HepG2 (cell line): ENCODE measurements around the gene SENP6. TPM values are rescaled to one million over a fixed set of nuclear protein-coding genes. Genes with fewer than 3 reads are reported as not detected.

Experiments used
- ARID4A ChIP-seq: sonication (generic); formaldehyde crosslinking; IDR thresholded peaks from 2 replicates; pipeline ENCODE4 v1.5.0; 2020; ENCODE audit warnings: mild to moderate bottlenecking, missing genetic modification reagents, borderline replicate concordance
- DPF2 ChIP-seq: sonication (generic); formaldehyde crosslinking; IDR thresholded peaks from 2 replicates; pipeline ENCODE4 v1.4.0; 2020; ENCODE audit warnings: mild to moderate bottlenecking, low read depth, missing genetic modification reagents, borderline replicate concordance
- KLF15 ChIP-seq: sonication (generic); formaldehyde crosslinking; IDR thresholded peaks from 2 replicates; pipeline ENCODE4 v1.8.1; 2023; ENCODE audit warnings: borderline replicate concordance, mild to moderate bottlenecking, inconsistent platforms, missing genetic modification reagents, mixed read lengths
- KLF6 ChIP-seq: IDR thresholded peaks from 2 replicates; pipeline ENCODE4 v1.8.0; 2016; ENCODE audit warnings: missing biosample characterization, missing genetic modification reagents
- PATZ1 ChIP-seq: sonication (generic); formaldehyde crosslinking; IDR thresholded peaks from 2 replicates; pipeline ENCODE4 v1.4.0; 2020; ENCODE audit warnings: missing genetic modification reagents
- PCBP1 ChIP-seq: fragments of 200-400 bp; formaldehyde crosslinking; IDR thresholded peaks from 2 replicates; pipeline ENCODE4 v1.6.1; 2017; ENCODE audit warnings: mild to moderate bottlenecking, low read depth, low read length, borderline replicate concordance
- RELA ChIP-seq: sonication (generic); formaldehyde crosslinking; IDR thresholded peaks from 2 replicates; pipeline ENCODE4 v1.4.0; 2020; ENCODE audit warnings: missing genetic modification reagents
- TERF1 ChIP-seq: sonication (generic); formaldehyde crosslinking; IDR thresholded peaks from 2 replicates; pipeline ENCODE4 v1.8.0; 2022; ENCODE audit warnings: mild to moderate bottlenecking, missing genetic modification reagents, moderate library complexity
- ZFY ChIP-seq: sonication (generic); formaldehyde crosslinking; IDR thresholded peaks from 2 replicates; pipeline ENCODE4 v1.4.0; 2020; ENCODE audit warnings: missing genetic modification reagents
- ZNF10 ChIP-seq: sonication (generic); formaldehyde crosslinking; IDR thresholded peaks from 2 replicates; pipeline ENCODE4 v1.4.0; 2020; ENCODE audit warnings: mild to moderate bottlenecking, low read depth, missing genetic modification reagents, borderline replicate concordance
- ZNF512 ChIP-seq: sonication (generic); formaldehyde crosslinking; IDR thresholded peaks from 2 replicates; pipeline ENCODE4 v1.4.0; 2020; ENCODE audit warnings: mild to moderate bottlenecking, missing genetic modification reagents
- ZNF574 ChIP-seq: sonication (generic); formaldehyde crosslinking; IDR thresholded peaks from 2 replicates; pipeline ENCODE4 v1.4.0; 2020; ENCODE audit warnings: missing genetic modification reagents
- ZNF737 ChIP-seq: sonication (generic); formaldehyde crosslinking; IDR thresholded peaks from 2 replicates; pipeline ENCODE4 v1.5.0; 2020; ENCODE audit warnings: missing genetic modification reagents, mild to moderate bottlenecking, borderline replicate concordance
- ZNF781 ChIP-seq: sonication (generic); formaldehyde crosslinking; IDR thresholded peaks from 2 replicates; pipeline ENCODE4 v1.5.1; 2020; ENCODE audit warnings: borderline replicate concordance, mild to moderate bottlenecking, missing genetic modification reagents; ENCODE audit errors: not compliant biosample characterization
- polyA plus RNA-seq, 8 experiments: library from polyadenylated mRNA; depleted of rRNA in 3 of 8; stranded (reverse) in 7 of 8; unstranded in 1 of 8; fragments of >200 nt; fragmentation: Illumina TruSeq in 4 of 8; extraction: Trizol in 4 of 8; gene quantifications; 2 replicates each; pipeline versions ENCODE4 v1.2.1 to v1.2.3, GENCODE V29; 2011 to 2016; ENCODE audit warnings: low read depth in 4 of 8, missing spikeins in 1 of 8, mixed read lengths in 1 of 8; ENCODE audit not compliant: insufficient read depth in 1 of 8
- total RNA-seq, 5 experiments: library from RNA; depleted of rRNA; stranded (reverse); fragments of >200 nt; fragmentation: Illumina TruSeq; extraction: Trizol; gene quantifications; 2 replicates each; pipeline ENCODE4 v1.2.3, GENCODE V29; 2016; ENCODE audit warnings: low read depth in 1 of 5

Gene SENP6
- total and polyA plus RNA-seq, 2 of the 13 experiments (the other 11 are each of a cell fraction or from before 2014, with no cell fraction given): 21.9 to 50.1 TPM

- TF ChIP-seq TERF1 (CRISPR knock-in tag) (peak; percentile 75; the same call in 1 of the 2 replicates), ZNF574 (peak; percentile 55; the same call in 1 of the 2 replicates), DPF2 (no peak), RELA (CRISPR knock-in tag) (no peak), KLF15 (no peak), ZFY (CRISPR knock-in tag) (peak; percentile 97), KLF6 (0 out of 2 replicates have a peak, but pooled peaks have one; percentile 24), ZNF737 (CRISPR knock-in tag) (no peak), PCBP1 (no peak), ZNF781 (no peak), ZNF512 (no peak), ARID4A (CRISPR knock-in tag) (no peak; the same call in 1 of the 2 replicates), PATZ1 (CRISPR knock-in tag) (no peak), ZNF10 (CRISPR knock-in tag) (no peak)
Measured at GRCh38 chr6:75602246-75603105, 796 bp downstream of the SENP6 start (continued).
